Measurements from ENCODE around the gene GPS1. TPM values are rescaled to one million over a fixed set of nuclear protein-coding genes. Genes with fewer than 3 reads are reported as not detected.

The GPS1 gene
- total and polyA plus RNA-seq, 2 donors (not counting 1 experiment from before 2014, with no cell fraction given): 80.5 to 124 TPM

DNA sequence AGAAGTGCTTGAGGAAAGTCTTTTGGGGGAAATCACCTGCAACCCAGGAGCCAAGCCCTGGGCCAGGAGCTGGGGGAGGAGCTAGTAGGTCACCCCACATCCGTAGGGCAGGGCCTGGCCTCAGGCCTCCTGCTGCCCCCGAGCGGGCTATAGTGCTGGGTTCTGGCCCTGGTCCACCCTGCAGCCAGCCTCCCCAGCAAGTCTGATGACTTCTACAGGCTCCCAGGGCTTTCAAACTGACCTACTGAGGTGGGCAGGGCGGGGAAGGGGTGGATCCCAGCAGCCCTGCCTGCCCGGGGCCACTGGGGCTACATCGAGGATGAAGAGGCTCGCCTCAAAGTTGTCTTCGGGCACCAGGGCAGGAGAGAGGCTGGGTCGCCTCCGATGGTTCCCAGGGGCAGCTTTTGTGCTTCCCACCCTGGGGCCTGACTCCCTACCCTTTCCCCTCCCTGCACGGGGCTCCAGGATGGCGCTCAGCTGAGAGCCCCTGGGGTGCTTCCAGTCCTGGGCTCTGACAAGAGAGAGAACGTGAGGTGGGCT is 34.0 kb upstream of the GPS1 start:
- no peak overlapping the region for H3K9ac ChIP-seq (ENCODE audit: low read length)
- DNase-seq (no peak), ATAC-seq (ENCODE audit: low read depth) (no peak)
- H3K4me1 ChIP-seq (ENCODE audit: control insufficient read depth in 2 of 2, insufficient read depth in 2 of 2, low read length in 2 of 2): peaks cover 8 to 23% of the 10 kb centered on the region in 2 donors
- TF ChIP-seq EZH2 (IDR thresholded peaks at IDR 0.05; ENCODE audit: borderline replicate concordance, insufficient read depth, low read depth, low read length, poor library complexity, severe bottlenecking): no peak
- TF ChIP-seq, protein P1, sequence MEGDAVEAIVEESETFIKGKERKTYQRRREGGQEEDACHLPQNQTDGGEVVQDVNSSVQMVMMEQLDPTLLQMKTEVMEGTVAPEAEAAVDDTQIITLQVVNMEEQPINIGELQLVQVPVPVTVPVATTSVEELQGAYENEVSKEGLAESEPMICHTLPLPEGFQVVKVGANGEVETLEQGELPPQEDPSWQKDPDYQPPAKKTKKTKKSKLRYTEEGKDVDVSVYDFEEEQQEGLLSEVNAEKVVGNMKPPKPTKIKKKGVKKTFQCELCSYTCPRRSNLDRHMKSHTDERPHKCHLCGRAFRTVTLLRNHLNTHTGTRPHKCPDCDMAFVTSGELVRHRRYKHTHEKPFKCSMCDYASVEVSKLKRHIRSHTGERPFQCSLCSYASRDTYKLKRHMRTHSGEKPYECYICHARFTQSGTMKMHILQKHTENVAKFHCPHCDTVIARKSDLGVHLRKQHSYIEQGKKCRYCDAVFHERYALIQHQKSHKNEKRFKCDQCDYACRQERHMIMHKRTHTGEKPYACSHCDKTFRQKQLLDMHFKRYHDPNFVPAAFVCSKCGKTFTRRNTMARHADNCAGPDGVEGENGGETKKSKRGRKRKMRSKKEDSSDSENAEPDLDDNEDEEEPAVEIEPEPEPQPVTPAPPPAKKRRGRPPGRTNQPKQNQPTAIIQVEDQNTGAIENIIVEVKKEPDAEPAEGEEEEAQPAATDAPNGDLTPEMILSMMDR (IDR thresholded peaks at IDR 0.05): no peak
- peaks cover 0 to 3% of the 10 kb centered on the region in 2 experiments for H3K36me3 ChIP-seq (replicated peaks in 1 of 2; ENCODE audit: control extremely low read depth in 1 of 2, control insufficient read depth in 1 of 2, extremely low read depth in 1 of 2, insufficient read depth in 2 of 2, low read length in 1 of 2)
- H3K79me2 ChIP-seq (ENCODE audit: control insufficient read depth, insufficient read depth, low read length): peaks cover 10% of the 10 kb centered on the region
- intact Hi-C loops (cut with micrococcal nuclease): no loop called here
- H3K4me2 ChIP-seq (replicated peaks; ENCODE audit: low read depth, low read length, poor library complexity, severe bottlenecking): no peak overlapping the region
- H2AFZ ChIP-seq (ENCODE audit: insufficient read depth, low read depth, low read length, poor library complexity, severe bottlenecking): no peak overlapping the region
- 97% methylated on average over 6 of the region's 13 CpGs for WGBS (ENCODE audit: insufficient coverage)
- no peaks in the 10 kb centered on the region for H3K9me3 ChIP-seq (ENCODE audit: control extremely low read depth in 1 of 3, control insufficient read depth in 2 of 3, insufficient read depth in 1 of 3, low read length in 2 of 3)
- no peaks in the 10 kb centered on the region for H3K27me3 Mint-ChIP-seq
- no peak overlapping the region for H3K4me3 Mint-ChIP-seq
- ChIA-PET CTCF (interaction anchor here (7.2 kb wide), 1 partner anchor 58 kb away, joined by 91 read pairs; no protein-coding TSS in a partner anchor), POLR2A (no interaction called here)
- H3K9me3 Mint-ChIP-seq (ENCODE audit: insufficient read depth): no peaks in the 10 kb centered on the region
- H3K4me1 Mint-ChIP-seq: peaks cover 10% of the 10 kb centered on the region
- peaks cover 25% of the 10 kb centered on the region for H4K20me1 ChIP-seq (ENCODE audit: control insufficient read depth, insufficient read depth, low read length, poor library complexity, severe bottlenecking)
- no peak overlapping the region for H3K27ac ChIP-seq (ENCODE audit: low read length in 2 of 2)
- no peak overlapping the region for H3K4me3 ChIP-seq (ENCODE audit: control extremely low read depth in 1 of 5, extremely low read depth in 1 of 5, insufficient read depth in 1 of 5, low read depth in 2 of 5, low read length in 4 of 5)
- H3K27me3 ChIP-seq (replicated peaks in 1 of 4; ENCODE audit: control extremely low read depth in 1 of 4, control insufficient read depth in 3 of 4, insufficient read depth in 4 of 4, low read length in 3 of 4): no peaks in the 10 kb centered on the region
- H3K27ac Mint-ChIP-seq: no peak overlapping the region

DNA sequence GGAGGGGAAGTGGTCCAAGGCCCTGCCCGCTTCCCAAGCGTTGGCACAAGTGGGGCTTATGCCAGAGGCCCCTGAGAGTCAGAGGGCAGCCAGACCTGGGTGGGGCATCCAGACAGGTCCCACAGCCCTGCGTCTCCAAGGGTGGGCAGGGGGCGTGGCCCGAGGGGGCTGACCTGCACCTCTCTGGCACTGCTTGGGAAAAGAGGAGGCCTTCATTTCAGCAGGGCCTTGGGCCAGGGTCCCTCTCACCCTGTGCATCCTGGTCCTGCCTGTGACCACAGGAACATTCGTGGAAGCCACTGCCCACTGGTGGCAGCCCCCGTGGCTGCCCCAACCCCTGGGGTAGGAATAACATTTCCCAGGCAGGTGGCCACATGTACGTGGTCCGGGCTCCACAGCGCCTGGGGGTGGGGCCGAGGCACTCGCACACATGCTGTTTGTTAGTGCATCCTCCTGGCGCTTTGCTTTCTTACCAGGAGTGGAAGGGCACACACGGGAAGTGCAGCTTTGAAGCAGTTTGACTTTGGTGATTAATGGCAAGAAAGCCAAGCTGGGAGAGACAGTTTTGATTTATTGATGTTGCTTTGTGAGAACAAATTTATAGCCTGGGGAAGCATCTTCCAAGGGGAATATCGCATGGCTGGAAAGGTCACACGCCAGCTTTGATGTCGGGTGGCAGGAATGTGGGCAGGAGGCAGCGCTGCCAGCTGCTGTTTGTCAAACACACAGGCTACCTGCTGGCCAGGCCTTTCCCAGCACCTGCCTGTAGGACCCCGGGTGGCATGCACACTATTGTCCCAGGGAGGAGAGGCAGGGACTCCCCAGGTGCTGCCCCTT is 33.3 kb upstream of the GPS1 start:
- no peaks in the 10 kb centered on the region for H3K9me3 ChIP-seq (ENCODE audit: control extremely low read depth in 1 of 3, control insufficient read depth in 2 of 3, insufficient read depth in 1 of 3, low read length in 2 of 3)
- no peak overlapping the region for H3K4me2 ChIP-seq (replicated peaks; ENCODE audit: low read depth, low read length, poor library complexity, severe bottlenecking)
- no peaks in the 10 kb centered on the region for H3K27me3 ChIP-seq (replicated peaks in 1 of 4; ENCODE audit: control extremely low read depth in 1 of 4, control insufficient read depth in 3 of 4, insufficient read depth in 4 of 4, low read length in 3 of 4)
- ChIA-PET POLR2A (no interaction called here), CTCF (interaction anchor here (1.0 to 7.2 kb wide), 3 partner anchors 51 to 88 kb away, joined by 4 to 91 read pairs (median 4); no protein-coding TSS in a partner anchor)
- ATAC-seq (ENCODE audit: low read depth) (no peak), DNase-seq (no peak)
- no peak overlapping the region for H3K27ac Mint-ChIP-seq
- no peaks in the 10 kb centered on the region for H3K9me3 Mint-ChIP-seq (ENCODE audit: insufficient read depth)
- H2AFZ ChIP-seq (ENCODE audit: insufficient read depth, low read depth, low read length, poor library complexity, severe bottlenecking): no peak overlapping the region
- H3K27me3 Mint-ChIP-seq: no peaks in the 10 kb centered on the region
- peaks cover 8 to 23% of the 10 kb centered on the region in 2 donors for H3K4me1 ChIP-seq (ENCODE audit: control insufficient read depth in 2 of 2, insufficient read depth in 2 of 2, low read length in 2 of 2)
- TF ChIP-seq, protein P1 (IDR thresholded peaks at IDR 0.05): no peak
- TF ChIP-seq EZH2 (IDR thresholded peaks at IDR 0.05; ENCODE audit: borderline replicate concordance, insufficient read depth, low read depth, low read length, poor library complexity, severe bottlenecking): no peak
- peaks cover 0 to 3% of the 10 kb centered on the region in 2 experiments for H3K36me3 ChIP-seq (replicated peaks in 1 of 2; ENCODE audit: control extremely low read depth in 1 of 2, control insufficient read depth in 1 of 2, extremely low read depth in 1 of 2, insufficient read depth in 2 of 2, low read length in 1 of 2)
- intact Hi-C loops (cut with micrococcal nuclease): no loop called here
- H3K79me2 ChIP-seq (ENCODE audit: control insufficient read depth, insufficient read depth, low read length): peaks cover 10% of the 10 kb centered on the region
- 91% methylated on average over 19 of the region's 19 CpGs for WGBS (ENCODE audit: insufficient coverage)
- no peak overlapping the region for H3K27ac ChIP-seq (ENCODE audit: low read length in 2 of 2)
- peaks cover 10% of the 10 kb centered on the region for H3K4me1 Mint-ChIP-seq
- H3K4me3 ChIP-seq (ENCODE audit: control extremely low read depth in 1 of 5, extremely low read depth in 1 of 5, insufficient read depth in 1 of 5, low read depth in 2 of 5, low read length in 4 of 5): no peak overlapping the region
- H4K20me1 ChIP-seq (ENCODE audit: control insufficient read depth, insufficient read depth, low read length, poor library complexity, severe bottlenecking): peaks cover 25% of the 10 kb centered on the region
- no peak overlapping the region for H3K4me3 Mint-ChIP-seq
- H3K9ac ChIP-seq (ENCODE audit: low read length): no peak overlapping the region
